IPS-18a (cell line): ENCODE measurements around the gene ARID3A.

Experiments
- H3K27ac ChIP-seq: one replicate; pipeline ENCODE4 v1.5.1; 2013; ENCODE audit warnings: low read length
- H3K27me3 ChIP-seq: one replicate; pipeline ENCODE4 v1.6.1; 2013; ENCODE audit warnings: mild to moderate bottlenecking, low read length; ENCODE audit not compliant: control insufficient read depth, insufficient read depth
- H3K36me3 ChIP-seq: one replicate; pipeline ENCODE4 v1.6.1; 2013; ENCODE audit warnings: low read depth, low read length; ENCODE audit not compliant: control insufficient read depth
- H3K4me1 ChIP-seq: one replicate; pipeline ENCODE4 v1.6.1; 2013; ENCODE audit warnings: low read depth, low read length; ENCODE audit not compliant: control insufficient read depth
- H3K4me3 ChIP-seq: one replicate; pipeline ENCODE4 v1.5.1; 2013; ENCODE audit warnings: low read length
- H3K9ac ChIP-seq: one replicate; pipeline ENCODE4 v1.6.1; 2013; ENCODE audit warnings: mild to moderate bottlenecking, low read length, moderate library complexity
- H3K9me3 ChIP-seq: one replicate; pipeline ENCODE4 v1.6.1; 2013; ENCODE audit warnings: low read depth, low read length; ENCODE audit not compliant: control insufficient read depth

The ARID3A gene

GRCh38 chr19:1001538-1002166, 75.8 kb downstream of the ARID3A start:
- H3K36me3 ChIP-seq, result no peaks in the 10 kb centered on the region
- peaks cover 41% of the 10 kb centered on the region for H3K27me3 ChIP-seq
- no peak overlapping the region for H3K9ac ChIP-seq
- H3K27ac ChIP-seq, result no peak overlapping the region
- H3K4me1 ChIP-seq, result no peaks in the 10 kb centered on the region
- H3K9me3 ChIP-seq, result no peaks in the 10 kb centered on the region
- no peak overlapping the region for H3K4me3 ChIP-seq

DNA sequence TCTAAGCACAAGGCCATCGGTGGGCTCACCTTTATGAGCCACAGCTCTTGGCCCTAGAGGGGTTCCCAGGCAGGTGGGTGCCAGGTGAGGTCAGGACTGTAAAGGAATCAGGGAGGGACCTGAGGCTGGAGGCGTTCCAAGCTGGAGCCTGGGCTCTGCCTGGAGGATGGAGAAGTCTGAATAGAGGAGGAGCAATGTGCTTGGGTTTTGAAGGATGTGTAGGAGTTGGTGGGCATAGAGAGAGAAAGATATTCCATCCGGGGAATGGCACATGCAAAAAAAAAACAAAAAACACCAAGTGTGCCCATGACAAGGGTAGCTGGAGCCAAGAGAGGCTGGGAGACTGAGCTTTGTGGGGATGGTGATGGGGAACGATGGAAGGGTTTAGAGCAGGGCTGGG, 76.8 kb downstream of the ARID3A start:
- no peaks in the 10 kb centered on the region for H3K4me1 ChIP-seq
- no peaks in the 10 kb centered on the region for H3K9me3 ChIP-seq
- H3K27ac ChIP-seq, result no peak overlapping the region
- no peak overlapping the region for H3K9ac ChIP-seq
- H3K4me3 ChIP-seq, result no peak overlapping the region
- no peaks in the 10 kb centered on the region for H3K36me3 ChIP-seq
- H3K27me3 ChIP-seq, result peaks cover 32% of the 10 kb centered on the region

GRCh38 chr19:1003283-1003682, 77.4 kb downstream of the ARID3A start:
- Histone ChIP-seq H3K27ac (no peak overlapping the region), H3K27me3 (peaks cover 25% of the 10 kb centered on the region), H3K9ac (no peak overlapping the region), H3K4me3 (no peak overlapping the region), H3K9me3 (no peaks in the 10 kb centered on the region), H3K4me1 (no peaks in the 10 kb centered on the region), H3K36me3 (no peaks in the 10 kb centered on the region)

DNA sequence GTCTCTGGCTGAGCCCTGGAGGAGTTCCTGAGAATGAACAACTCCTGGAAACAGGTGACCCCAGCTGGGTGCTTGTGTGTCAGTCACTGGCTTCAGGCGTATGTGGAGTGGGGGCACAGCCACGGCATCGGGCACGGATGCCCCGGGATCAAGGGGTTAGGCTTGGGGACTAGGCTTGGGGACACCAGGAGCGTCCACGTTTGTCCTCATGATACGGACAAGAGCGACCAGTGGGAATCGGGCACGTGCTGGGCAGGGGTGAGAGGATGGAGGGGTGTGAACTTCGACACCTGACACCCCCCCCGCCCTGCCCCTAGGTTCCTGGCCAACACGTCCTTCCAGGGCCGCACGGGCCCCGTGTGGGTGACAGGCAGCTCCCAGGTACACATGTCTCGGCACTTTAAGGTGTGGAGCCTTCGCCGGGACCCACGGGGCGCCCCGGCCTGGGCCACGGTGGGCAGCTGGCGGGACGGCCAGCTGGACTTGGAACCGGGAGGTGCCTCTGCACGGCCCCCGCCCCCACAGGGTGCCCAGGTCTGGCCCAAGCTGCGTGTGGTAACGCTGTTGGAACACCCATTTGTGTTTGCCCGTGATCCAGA, 78.5 kb downstream of the ARID3A start:
- Histone ChIP-seq H3K4me3 (no peak overlapping the region), H3K27me3 (peaks cover 15% of the 10 kb centered on the region), H3K27ac (no peak overlapping the region), H3K36me3 (no peaks in the 10 kb centered on the region), H3K4me1 (no peaks in the 10 kb centered on the region), H3K9me3 (no peaks in the 10 kb centered on the region), H3K9ac (no peak overlapping the region)

DNA sequence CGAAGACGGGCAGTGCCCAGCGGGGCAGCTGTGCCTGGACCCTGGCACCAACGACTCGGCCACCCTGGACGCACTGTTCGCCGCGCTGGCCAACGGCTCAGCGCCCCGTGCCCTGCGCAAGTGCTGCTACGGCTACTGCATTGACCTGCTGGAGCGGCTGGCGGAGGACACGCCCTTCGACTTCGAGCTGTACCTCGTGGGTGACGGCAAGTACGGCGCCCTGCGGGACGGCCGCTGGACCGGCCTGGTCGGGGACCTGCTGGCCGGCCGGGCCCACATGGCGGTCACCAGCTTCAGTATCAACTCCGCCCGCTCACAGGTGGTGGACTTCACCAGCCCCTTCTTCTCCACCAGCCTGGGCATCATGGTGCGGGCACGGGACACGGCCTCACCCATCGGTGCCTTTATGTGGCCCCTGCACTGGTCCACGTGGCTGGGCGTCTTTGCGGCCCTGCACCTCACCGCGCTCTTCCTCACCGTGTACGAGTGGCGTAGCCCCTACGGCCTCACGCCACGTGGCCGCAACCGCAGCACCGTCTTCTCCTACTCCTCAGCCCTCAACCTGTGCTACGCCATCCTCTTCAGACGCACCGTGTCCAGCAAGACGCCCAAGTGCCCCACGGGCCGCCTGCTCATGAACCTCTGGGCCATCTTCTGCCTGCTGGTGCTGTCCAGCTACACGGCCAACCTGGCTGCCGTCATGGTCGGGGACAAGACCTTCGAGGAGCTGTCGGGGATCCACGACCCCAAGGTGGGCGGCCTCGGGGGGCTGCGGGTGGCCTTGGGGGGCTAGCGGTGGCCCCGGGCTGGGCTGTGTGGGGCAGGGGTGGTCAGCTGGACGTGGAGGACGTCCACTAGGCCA, 79.2 kb downstream of the ARID3A start:
- H3K9me3 ChIP-seq, result no peaks in the 10 kb centered on the region
- peaks cover 12% of the 10 kb centered on the region for H3K27me3 ChIP-seq
- no peak overlapping the region for H3K27ac ChIP-seq
- H3K36me3 ChIP-seq, result peaks cover 3% of the 10 kb centered on the region
- no peak overlapping the region for H3K9ac ChIP-seq
- H3K4me3 ChIP-seq, result no peak overlapping the region
- H3K4me1 ChIP-seq, result no peaks in the 10 kb centered on the region

- H3K9me3 ChIP-seq, result no peaks in the 10 kb centered on the region
- H3K27me3 ChIP-seq, result no peaks in the 10 kb centered on the region
- H3K9ac ChIP-seq, result no peak overlapping the region
- H3K27ac ChIP-seq, result no peak overlapping the region
- H3K36me3 ChIP-seq, result peaks cover 3% of the 10 kb centered on the region
- no peaks in the 10 kb centered on the region for H3K4me1 ChIP-seq
- no peak overlapping the region for H3K4me3 ChIP-seq
These were observed 81.0 kb downstream of the ARID3A start for GRCh38 chr19:1006711-1007398.

GRCh38 chr19:1007399-1008251, 81.8 kb downstream of the ARID3A start:
- no peaks in the 10 kb centered on the region for H3K4me1 ChIP-seq

GRCh38 chr19:1008268-1009040, 82.6 kb downstream of the ARID3A start:
- Histone ChIP-seq H3K4me1 (no peaks in the 10 kb centered on the region), H3K9ac (no peak overlapping the region), H3K4me3 (no peak overlapping the region), H3K27me3 (no peaks in the 10 kb centered on the region), H3K36me3 (peaks cover 5% of the 10 kb centered on the region), H3K27ac (no peak overlapping the region), H3K9me3 (no peaks in the 10 kb centered on the region)

More at GRCh38 chr19:1007399-1008251, 81.8 kb downstream of the ARID3A start:
- H3K27ac ChIP-seq, result no peak overlapping the region
- no peak overlapping the region for H3K9ac ChIP-seq
- no peaks in the 10 kb centered on the region for H3K9me3 ChIP-seq
- no peaks in the 10 kb centered on the region for H3K27me3 ChIP-seq
- no peak overlapping the region for H3K4me3 ChIP-seq
- peaks cover 3% of the 10 kb centered on the region for H3K36me3 ChIP-seq

GRCh38 chr19:1009041-1009980, 83.5 kb downstream of the ARID3A start:
- Histone ChIP-seq H3K27ac (no peak overlapping the region), H3K4me3 (no peak overlapping the region), H3K4me1 (no peaks in the 10 kb centered on the region), H3K9me3 (no peaks in the 10 kb centered on the region), H3K36me3 (peaks cover 12% of the 10 kb centered on the region), H3K9ac (no peak overlapping the region), H3K27me3 (no peaks in the 10 kb centered on the region)
